Hepatic stellate cell (primary cell): ENCODE results near the gene SUSD4.
"Not testable (repeated sequence)": the region's sequence is repeated elsewhere in the genome, so short reads cannot be mapped to it uniquely, and the experiment has no call there.

Source experiments
- DNase-seq: peaks from one replicate; pipeline ENCODE4 v3.0.0; 2011; ENCODE audit warnings: low spot score

The SUSD4 gene

GRCh38 chr1:223289621-223290020 lies 74.4 kb downstream of the SUSD4 start:
- no peak for DNase-seq

GRCh38 chr1:223288826-223289225 lies 75.2 kb downstream of the SUSD4 start:
- DNase-seq, result no peak

GRCh38 chr1:223285452-223285851 lies 78.5 kb downstream of the SUSD4 start:
- DNase-seq, result no peak

- DNase-seq, result not testable (repeated sequence)
These were observed 80.3 kb downstream of the SUSD4 start for GRCh38 chr1:223283697-223284096.

GRCh38 chr1:223278311-223278710 lies 85.7 kb downstream of the SUSD4 start:
- not testable (repeated sequence) for DNase-seq

GRCh38 chr1:223276029-223276428 lies 87.9 kb downstream of the SUSD4 start:
- no peak for DNase-seq

GRCh38 chr1:223273511-223273910 lies 90.5 kb downstream of the SUSD4 start:
- DNase-seq, result no peak

- no peak for DNase-seq
These were observed 92.7 kb downstream of the SUSD4 start for GRCh38 chr1:223271085-223271781.

GRCh38 chr1:223270155-223270554 lies 93.8 kb downstream of the SUSD4 start:
- no peak for DNase-seq

GRCh38 chr1:223269006-223269405 lies 95.0 kb downstream of the SUSD4 start:
- DNase-seq, result no peak

GRCh38 chr1:223266632-223267172 lies 97.3 kb downstream of the SUSD4 start:
- no peak for DNase-seq

GRCh38 chr1:223264983-223265908 lies 98.7 kb downstream of the SUSD4 start:
- no peak for DNase-seq

- DNase-seq, result no peak
These were observed 99.4 kb downstream of the SUSD4 start for GRCh38 chr1:223264529-223264928.

GRCh38 chr1:223261914-223262313 lies 102.1 kb downstream of the SUSD4 start:
- DNase-seq, result no peak

- DNase-seq, result no peak
These were observed 103.3 kb downstream of the SUSD4 start for GRCh38 chr1:223260712-223261111.

- no peak for DNase-seq
These were observed 104.5 kb downstream of the SUSD4 start for GRCh38 chr1:223259462-223259861.

- no peak for DNase-seq
These were observed 105.2 kb downstream of the SUSD4 start for GRCh38 chr1:223258751-223259198.

GRCh38 chr1:223257856-223258550 lies 106.0 kb downstream of the SUSD4 start:
- DNase-seq, result no peak

GRCh38 chr1:223256034-223256433 lies 107.9 kb downstream of the SUSD4 start:
- no peak for DNase-seq

GRCh38 chr1:223253916-223254315 lies 110.1 kb downstream of the SUSD4 start:
- DNase-seq, result no peak

GRCh38 chr1:223251387-223251786 lies 112.6 kb downstream of the SUSD4 start:
- not testable (repeated sequence) for DNase-seq

GRCh38 chr1:223250632-223251015 lies 113.4 kb downstream of the SUSD4 start:
- DNase-seq, result no peak
